ENCODE measurements around the gene TMPO.
A peak's percentile ranks its signal among the peaks of the same experiment; 100 is the strongest.
"Not testable (repeated sequence)": the region's sequence is repeated elsewhere in the genome, so short reads cannot be mapped to it uniquely, and the experiment has no call there.

The TMPO gene

DNA sequence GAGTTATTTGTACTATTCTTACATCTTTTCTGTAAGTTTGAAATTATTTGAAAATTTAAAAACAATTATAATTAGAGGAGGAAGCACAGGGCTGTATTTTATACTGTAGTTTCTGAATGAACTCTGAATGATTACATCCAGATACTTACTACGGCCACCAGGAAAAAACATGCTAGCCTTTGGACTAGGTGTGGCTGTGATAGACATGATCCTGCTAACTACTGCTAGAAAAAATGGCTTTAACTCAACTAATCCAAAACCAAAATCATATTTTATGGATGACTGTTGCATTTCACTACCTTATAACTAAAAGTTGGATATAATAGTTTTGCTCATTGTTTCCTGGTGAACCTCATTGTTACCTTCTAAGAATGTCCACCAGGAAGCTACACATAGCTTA, 63.0 kb downstream of the TMPO start:
- no peak for DNase-seq (ENCODE audit: low read depth in 2 of 2)

DNA sequence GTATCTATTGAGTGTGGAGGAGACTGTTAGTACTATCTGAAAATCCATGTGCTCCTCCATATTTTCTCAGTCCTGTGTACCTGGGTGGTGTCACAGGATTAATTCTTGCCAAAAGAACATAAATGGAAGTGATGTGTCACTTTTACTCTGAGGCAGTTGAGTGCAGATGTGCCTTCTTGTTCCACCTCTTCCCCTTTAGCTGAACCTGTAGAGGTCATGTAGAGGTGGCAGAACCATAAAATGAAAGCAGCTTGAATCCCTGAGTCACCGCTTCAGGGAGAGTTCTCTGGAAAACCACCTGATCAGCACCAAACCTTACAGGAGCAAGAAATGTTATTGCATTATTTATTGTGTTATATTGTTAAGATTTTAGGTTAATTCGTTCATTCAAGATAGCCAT, 63.4 kb downstream of the TMPO start:
- no peak for DNase-seq (ENCODE audit: low read depth in 2 of 2)

DNA sequence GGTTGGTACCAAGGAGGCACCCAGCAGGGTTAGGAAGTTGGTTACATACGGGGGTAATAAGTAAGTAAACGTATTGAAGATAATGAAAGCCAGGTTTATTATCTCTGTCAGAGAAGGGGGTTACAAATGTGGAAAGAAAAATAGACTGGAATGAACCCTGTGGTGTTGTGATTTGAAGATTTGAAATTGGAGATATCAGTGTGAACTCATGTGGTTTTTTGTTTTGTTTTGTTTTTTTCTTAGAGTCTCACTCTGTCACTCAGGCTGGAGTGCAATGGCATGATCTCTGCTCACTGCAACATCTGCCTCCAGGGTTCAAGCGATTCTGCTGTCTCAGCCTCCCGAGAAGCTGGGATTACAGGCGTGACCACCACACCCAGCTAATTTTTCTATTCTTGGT, 64.0 kb downstream of the TMPO start:
- DNase-seq (ENCODE audit: low read depth in 2 of 2) = no peak

DNA sequence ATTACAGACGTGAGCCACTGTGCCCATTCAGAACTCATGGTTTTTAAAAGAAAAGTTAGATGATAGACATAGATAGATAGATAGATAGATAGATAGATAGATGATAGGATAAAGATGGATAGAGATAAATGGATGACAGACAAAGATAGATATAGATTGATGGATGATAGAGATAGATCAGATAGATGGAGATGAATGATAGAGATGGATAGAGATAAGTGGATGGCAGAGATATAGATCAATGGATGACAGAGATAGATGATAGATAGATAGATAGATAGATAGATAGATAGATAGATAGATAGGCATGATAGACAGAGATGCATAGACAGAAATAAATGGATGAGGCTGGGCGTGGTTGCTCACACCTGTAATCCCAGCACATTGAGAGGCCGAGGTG, 64.4 kb downstream of the TMPO start:
- DNase-seq (ENCODE audit: low read depth in 2 of 2) = no peak

DNA sequence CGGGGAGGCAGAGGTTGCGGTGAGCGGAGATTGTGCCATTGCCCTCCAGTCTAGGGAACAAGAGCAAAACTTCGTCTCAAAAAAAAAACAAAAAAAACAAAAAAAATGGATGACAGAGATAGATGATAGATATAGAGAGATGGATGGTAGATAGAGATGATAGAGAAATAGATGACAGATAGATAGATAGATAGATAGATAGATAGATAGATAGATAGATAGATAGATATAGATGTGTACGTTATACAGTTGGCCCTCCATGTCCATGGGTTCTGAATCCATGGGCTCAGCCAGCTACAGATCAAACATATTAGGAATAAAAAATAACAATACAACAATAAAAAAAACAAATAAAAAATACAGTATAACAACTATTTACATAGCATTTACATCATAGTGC, 65.3 kb downstream of the TMPO start:
- DNase-seq (ENCODE audit: low read depth in 2 of 2) = no peak

DNA sequence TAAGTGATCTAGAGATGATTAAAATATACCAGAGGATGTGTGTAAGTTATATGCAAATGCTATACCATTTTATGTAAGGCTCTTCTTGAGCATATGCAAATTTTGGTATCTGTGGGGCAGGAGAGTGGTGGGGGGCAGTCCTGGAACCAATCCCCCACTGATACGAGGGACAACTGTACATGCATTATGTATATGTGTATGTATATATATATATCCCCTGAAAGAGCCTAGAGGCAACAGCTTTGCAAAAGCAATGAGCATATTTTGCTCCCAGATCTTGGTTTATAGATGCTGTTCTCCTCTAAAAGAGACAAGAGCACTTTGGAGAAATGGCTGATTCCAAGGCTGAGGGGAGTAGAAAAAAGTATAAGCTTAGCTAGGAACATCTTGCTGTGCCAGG, 65.7 kb downstream of the TMPO start:
- DNase-seq (ENCODE audit: low read depth in 2 of 2) = no peak

DNA sequence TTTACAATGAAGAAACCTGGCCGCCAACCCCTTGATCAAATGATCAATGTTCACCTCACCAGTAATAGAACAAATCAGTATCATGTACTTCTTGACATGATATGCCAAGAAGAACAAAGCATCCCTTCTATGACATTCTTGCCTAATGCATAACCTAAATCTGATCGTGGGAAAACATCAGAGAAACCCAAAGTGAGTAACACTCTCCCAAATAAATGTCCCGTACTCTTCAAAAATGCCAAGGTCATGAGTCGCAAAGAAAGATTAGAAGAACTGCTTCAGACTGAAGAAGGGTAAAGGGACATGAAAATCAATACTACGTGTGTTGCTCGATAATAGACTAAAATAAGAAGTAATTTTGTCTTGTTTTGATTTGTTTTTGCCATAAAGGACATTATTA, 66.7 kb downstream of the TMPO start:
- no peak for DNase-seq (ENCODE audit: low read depth in 2 of 2)

DNA sequence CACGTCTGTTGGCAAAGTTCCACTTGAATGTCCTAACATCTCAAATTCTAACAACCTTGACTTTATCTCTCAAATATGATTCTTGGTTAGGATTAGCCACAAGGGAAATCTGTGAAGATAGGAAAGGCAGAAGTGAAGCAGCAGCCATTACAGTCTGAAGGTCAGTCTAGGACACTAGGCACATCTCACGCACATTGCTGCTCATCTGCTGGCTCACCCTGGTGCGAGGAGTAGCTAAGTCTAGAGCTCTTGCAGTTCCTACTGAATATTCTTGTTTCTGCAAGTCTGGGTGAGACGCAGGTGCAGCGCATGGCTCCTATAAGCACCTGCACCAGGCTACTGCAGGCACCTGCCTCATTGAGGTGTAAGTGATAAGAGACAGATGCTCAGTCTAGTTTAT, 71.7 kb downstream of the TMPO start:
- no peak for DNase-seq (ENCODE audit: low read depth in 2 of 2)

DNA sequence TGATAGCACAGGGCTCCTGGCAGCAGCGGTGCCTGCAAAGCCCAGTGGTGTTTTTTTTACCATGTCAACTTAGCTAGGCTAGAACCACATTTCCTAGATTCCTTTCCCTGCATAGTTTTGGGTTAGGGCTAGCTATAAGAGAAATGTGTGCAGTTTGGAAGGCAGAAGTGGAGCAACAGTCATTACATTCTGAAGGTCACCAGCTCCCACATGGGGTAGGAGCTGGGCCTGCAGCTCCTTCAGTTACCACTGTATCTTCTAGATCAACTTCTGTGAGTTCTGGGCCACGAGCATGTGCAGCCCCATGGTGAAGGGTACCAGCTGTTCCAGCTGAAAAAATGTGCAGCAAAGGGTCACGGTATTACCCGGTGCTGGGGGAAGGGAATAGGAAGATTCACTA, 75.8 kb downstream of the TMPO start:
- DNase-seq (ENCODE audit: low read depth in 2 of 2) = no peak

DNA sequence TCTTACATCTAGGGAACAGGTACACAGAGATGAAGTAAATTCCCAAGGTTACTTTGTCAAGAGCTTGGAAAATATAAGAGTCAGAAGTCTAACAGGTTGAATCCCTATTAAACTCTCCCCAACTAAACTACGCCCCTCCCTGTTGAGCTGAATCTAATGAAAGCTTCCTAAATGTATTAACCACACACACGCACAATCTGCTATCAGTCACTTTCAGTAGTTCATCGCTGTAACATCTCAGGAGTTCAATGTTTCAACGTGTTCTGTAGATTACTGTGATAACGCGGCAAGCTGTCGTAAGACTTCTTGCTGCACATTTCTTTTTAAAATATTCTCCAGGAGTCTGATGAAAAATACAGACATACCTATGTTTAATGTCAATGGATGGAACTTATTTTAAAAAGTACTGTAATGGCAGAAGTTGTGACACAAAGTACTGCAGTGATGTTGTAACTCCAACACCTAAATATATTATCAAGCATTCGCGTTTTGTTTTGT, 77.5 kb downstream of the TMPO start:
- DNase-seq (ENCODE audit: low read depth in 2 of 2) = no peak

DNA sequence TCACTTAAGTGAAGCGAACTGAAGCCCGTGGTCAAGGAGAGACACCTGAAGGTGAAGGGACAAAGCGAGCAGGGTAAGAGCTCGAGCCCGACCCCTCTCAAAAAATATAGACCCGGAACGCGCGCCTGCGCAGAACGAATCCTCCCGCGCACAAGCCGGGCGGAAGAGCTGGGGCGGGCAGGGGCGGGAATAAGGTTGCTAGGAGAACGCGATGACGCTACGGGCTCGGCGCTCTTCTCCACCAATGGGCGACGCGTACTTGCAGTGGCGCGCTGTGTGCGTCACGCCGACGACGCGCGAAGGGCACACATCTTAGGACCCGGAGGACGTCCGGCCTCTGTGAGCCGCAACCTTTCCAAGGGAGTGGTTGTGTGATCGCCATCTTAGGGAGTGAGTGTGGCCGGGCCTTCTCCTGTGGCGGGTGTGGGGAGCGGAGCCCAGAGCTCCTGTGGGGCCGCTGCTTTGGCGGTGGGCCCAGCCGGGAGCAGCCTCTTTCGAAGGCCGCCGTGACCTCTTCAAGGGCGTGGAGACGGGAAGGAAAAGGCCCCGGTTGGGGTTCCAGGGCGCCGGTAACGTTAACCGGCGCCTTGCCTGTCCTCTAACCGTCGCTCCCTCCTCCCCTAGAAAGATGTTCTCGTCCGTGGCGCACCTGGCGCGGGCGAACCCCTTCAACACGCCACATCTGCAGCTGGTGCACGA, 78.1 kb downstream of the TMPO start, which contains the start of gene SLC25A3:
TSS of gene SLC25A3 (plus strand) at position 336 of the 699 bp plus-strand sequence. CDS start at position 629, 293 bp downstream.
- DNase-seq (ENCODE audit: low read depth in 2 of 2) = peak; percentile 87 to 90

DNA sequence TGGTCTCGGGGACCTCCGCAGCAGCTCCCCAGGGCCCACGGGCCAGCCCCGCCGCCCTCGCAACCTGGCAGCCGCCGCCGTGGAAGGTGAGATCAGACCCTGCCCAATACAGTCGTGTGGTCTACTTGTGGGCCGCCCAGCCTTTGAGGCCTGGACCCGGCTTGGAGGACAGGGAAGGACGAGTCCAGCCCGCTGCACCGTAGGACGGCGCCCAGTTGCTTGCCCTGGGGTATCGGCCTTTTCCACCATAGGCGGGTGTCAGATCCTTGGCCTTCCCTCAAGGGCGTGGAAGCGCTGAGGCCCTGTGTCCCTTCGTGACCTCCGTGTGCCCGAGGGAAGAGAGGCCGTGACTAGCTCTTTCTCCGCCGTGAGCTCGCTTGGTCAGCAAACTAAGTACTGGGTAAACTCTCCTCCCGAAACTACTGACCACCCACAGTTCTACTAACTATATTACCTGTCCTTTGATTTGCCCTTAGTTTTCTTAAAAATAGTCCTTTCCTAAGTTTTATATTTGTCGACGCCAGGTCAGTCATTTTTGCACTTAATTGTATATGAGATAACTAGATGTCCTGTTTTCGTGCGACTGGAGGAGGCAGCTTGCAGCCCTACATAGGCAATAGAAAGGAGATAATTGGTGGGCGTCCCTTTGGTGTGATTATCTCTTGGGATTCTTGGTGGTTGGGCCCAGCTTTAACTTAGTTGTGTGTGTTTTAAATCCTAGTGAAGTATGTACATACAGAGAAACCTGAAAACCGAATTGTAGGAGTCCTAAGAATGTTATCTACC, 78.9 kb downstream of the TMPO start:
- peak in 1 of 2 experiments; percentile 13 for DNase-seq (ENCODE audit: low read depth in 2 of 2)

DNA sequence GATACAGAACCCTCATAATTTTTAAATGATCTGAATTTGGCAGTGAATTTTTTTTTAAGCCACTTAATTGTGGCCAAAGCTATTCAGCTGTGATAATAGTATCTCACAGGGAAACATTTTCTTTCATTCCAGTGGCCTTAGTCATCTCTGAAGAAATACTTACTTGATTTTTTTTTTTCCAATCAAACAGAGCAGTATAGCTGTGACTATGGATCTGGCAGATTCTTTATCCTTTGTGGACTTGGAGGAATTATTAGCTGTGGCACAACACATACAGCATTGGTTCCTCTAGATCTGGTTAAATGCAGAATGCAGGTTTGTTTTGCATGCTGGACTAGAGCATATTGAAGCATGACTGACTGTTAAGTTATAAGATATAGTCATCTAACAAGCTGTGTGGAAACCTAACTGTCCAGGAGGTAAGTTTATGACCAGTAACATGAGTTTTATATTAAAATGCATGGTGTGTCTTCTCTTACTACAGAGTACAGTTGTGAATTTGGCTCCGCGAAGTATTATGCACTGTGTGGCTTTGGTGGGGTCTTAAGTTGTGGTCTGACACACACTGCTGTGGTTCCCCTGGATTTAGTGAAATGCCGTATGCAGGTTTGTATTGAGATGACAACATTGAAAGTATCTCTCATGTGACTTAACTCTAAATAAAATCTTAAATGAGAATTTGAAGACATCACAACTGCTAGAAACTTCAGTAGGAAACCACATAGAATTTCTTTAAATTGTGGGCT, 80.0 kb downstream of the TMPO start:
- DNase-seq (ENCODE audit: low read depth in 2 of 2) = no peak

DNA sequence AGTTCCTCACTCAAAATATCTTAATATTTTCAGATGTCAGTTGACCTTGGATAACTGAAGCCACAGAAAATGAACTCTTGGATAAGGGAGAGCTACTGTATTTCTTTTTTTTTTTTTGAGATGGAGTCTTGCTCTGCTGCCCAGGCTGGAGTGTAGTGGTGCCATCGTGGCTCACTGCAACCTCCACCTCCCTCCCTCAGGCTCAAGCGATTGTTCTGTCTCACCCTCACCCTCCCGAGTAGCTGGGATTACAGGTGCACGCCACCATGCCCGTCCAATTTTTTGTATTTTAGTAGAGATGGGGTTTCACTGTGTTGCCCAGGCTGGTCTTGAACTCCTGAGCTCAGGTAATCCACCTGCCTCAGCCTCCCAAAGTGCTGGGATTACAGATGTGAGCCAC, 81.9 kb downstream of the TMPO start:
- DNase-seq (ENCODE audit: low read depth in 2 of 2) = not testable (repeated sequence)
